Sigmoid colon (tissue), 3 donors: ENCODE results near the gene PDS5B.

ENCODE experiments used
- POLR2A ChIP-seq, 2 donors: fragments of 450-650 bp; IDR thresholded peaks; one replicate each; pipeline ENCODE4 v1.6.1; 2016; ENCODE audit warnings: antibody characterized with exemption in 2 of 2, mild to moderate bottlenecking in 2 of 2, moderate library complexity in 2 of 2
- TF ChIP-seq, protein P1 (sequence below), 4 experiments: fragments of 450-650 bp in 3 of 4; fragments of 200-600 bp in 1 of 4; IDR thresholded peaks; one replicate each; pipeline ENCODE4 v1.5.1; 2016 to 2019; ENCODE audit warnings: antibody characterized with exemption in 4 of 4, mild to moderate bottlenecking in 3 of 4, moderate library complexity in 2 of 4

DNA sequence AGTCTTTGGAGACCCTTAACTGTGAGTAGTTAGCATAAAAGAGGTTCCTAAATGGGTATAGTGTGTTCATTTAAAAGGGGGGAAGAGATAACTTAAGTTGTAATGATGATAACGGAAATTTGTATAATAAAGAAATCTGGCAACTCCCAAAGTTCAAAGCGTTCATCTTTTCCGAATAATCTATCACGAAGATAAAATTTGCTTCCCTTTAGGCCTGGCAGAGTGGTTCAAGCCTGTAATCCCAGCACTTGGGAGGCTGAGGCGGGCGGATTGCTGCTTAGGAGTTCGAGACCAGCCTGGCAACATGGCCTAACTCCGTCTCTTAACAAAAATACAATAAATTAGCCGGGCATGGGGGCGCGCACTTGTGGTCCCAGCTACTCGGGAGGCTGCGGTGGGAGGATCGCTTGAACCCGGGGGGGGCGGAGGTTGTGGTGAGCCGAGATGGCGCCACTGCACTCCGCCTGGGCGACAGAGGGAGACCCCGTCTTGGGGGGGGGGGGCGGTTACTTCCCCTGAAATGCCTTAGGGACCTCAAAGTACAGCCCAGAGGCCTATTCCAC lies 48.6 kb upstream of the PDS5B start:
- TF ChIP-seq, protein P1, sequence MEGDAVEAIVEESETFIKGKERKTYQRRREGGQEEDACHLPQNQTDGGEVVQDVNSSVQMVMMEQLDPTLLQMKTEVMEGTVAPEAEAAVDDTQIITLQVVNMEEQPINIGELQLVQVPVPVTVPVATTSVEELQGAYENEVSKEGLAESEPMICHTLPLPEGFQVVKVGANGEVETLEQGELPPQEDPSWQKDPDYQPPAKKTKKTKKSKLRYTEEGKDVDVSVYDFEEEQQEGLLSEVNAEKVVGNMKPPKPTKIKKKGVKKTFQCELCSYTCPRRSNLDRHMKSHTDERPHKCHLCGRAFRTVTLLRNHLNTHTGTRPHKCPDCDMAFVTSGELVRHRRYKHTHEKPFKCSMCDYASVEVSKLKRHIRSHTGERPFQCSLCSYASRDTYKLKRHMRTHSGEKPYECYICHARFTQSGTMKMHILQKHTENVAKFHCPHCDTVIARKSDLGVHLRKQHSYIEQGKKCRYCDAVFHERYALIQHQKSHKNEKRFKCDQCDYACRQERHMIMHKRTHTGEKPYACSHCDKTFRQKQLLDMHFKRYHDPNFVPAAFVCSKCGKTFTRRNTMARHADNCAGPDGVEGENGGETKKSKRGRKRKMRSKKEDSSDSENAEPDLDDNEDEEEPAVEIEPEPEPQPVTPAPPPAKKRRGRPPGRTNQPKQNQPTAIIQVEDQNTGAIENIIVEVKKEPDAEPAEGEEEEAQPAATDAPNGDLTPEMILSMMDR (IDR thresholded peaks at IDR 0.05): no peak
- no peak for TF ChIP-seq POLR2A (IDR thresholded peaks at IDR 0.05)
